Measurements from ENCODE around the gene FIBCD1.

The FIBCD1 gene

GRCh38 chr9:130924448-130924788 lies 14.6 kb downstream of the FIBCD1 start:
- TF ChIP-seq CTCF (conservative IDR thresholded peaks at IDR 0.05; ENCODE audit: low read length): no peak
- no peak for DNase-seq (ENCODE audit: low read depth)
- no peak overlapping the region for H3K4me3 ChIP-seq (ENCODE audit: low read length)

GRCh38 chr9:130923611-130924447 lies 15.2 kb downstream of the FIBCD1 start:
- no peak for TF ChIP-seq CTCF (conservative IDR thresholded peaks at IDR 0.05; ENCODE audit: low read length)
- DNase-seq (ENCODE audit: low read depth): no peak
- H3K4me3 ChIP-seq (ENCODE audit: low read length): no peak overlapping the region

- H3K4me3 ChIP-seq (ENCODE audit: low read length): no peak overlapping the region
- no peak for TF ChIP-seq CTCF (conservative IDR thresholded peaks at IDR 0.05; ENCODE audit: low read length)
- DNase-seq (ENCODE audit: low read depth): no peak
Observed at GRCh38 chr9:130922893-130923610, 16.0 kb downstream of the FIBCD1 start.

GRCh38 chr9:130921989-130922892 lies 16.8 kb downstream of the FIBCD1 start:
- DNase-seq (ENCODE audit: low read depth): no peak
- TF ChIP-seq CTCF (conservative IDR thresholded peaks at IDR 0.05; ENCODE audit: low read length): no peak
- no peak overlapping the region for H3K4me3 ChIP-seq (ENCODE audit: low read length)

GRCh38 chr9:130921300-130921988 lies 17.6 kb downstream of the FIBCD1 start:
- H3K4me3 ChIP-seq (ENCODE audit: low read length): no peak overlapping the region
- no peak for DNase-seq (ENCODE audit: low read depth)

More at GRCh38 chr9:130921300-130921988, 17.6 kb downstream of the FIBCD1 start:
- TF ChIP-seq CTCF (conservative IDR thresholded peaks at IDR 0.05; ENCODE audit: low read length): no peak
